IPS-18a (cell line): ENCODE results near the gene SGTB.
"Not testable (repeated sequence)": the region's sequence is repeated elsewhere in the genome, so short reads cannot be mapped to it uniquely, and the experiment has no call there.

ENCODE experiments used
- H3K27ac ChIP-seq: one replicate; pipeline ENCODE4 v1.5.1; 2013; ENCODE audit warnings: low read length
- H3K27me3 ChIP-seq: one replicate; pipeline ENCODE4 v1.6.1; 2013; ENCODE audit warnings: mild to moderate bottlenecking, low read length; ENCODE audit not compliant: control insufficient read depth, insufficient read depth
- H3K36me3 ChIP-seq: one replicate; pipeline ENCODE4 v1.6.1; 2013; ENCODE audit warnings: low read depth, low read length; ENCODE audit not compliant: control insufficient read depth
- H3K4me1 ChIP-seq: one replicate; pipeline ENCODE4 v1.6.1; 2013; ENCODE audit warnings: low read depth, low read length; ENCODE audit not compliant: control insufficient read depth
- H3K4me3 ChIP-seq: one replicate; pipeline ENCODE4 v1.5.1; 2013; ENCODE audit warnings: low read length
- H3K9ac ChIP-seq: one replicate; pipeline ENCODE4 v1.6.1; 2013; ENCODE audit warnings: mild to moderate bottlenecking, low read length, moderate library complexity
- H3K9me3 ChIP-seq: one replicate; pipeline ENCODE4 v1.6.1; 2013; ENCODE audit warnings: low read depth, low read length; ENCODE audit not compliant: control insufficient read depth

The SGTB gene

DNA sequence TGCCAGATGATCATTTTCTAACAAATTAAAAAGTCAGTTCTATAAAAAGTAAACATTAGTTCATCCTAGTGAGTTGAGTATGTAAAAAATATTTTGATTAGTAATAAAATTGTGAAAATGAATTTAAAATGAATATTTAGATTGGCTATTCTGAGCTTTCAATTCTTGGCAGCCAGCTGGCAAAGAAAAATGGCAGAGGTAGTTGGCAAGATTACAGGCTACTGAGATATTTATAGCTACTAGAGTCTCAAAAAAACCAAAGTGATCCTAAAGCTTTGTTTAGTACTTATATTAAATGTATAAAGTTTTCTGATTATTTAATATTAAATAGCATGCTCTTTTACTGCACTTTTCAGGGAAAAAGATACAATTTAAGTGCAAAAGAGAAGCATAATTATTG lies 25.0 kb downstream of the SGTB start:
- Histone ChIP-seq H3K9ac (no peak overlapping the region), H3K4me3 (no peak overlapping the region), H3K27me3 (no peaks in the 10 kb centered on the region), H3K27ac (no peak overlapping the region), H3K9me3 (no peaks in the 10 kb centered on the region), H3K36me3 (no peaks in the 10 kb centered on the region), H3K4me1 (no peaks in the 10 kb centered on the region)

DNA sequence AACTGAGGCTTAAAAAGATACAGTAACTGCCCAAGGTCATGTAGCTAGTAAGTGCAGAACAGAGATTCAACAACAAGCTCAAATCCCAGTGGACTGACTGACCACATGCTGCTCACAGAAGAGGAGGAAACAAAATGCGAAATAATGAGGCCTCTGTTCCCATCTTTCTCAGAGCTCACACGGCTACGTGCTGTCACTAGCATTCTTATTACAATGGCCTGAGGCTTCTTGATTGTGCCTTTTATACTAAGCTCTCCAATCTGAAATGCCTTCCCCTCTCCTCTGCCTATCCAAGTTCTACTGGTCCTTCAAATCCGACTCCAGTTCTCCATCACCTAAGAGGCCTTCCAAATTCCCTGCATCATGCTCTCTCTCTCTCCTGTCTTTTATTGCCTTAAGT lies 26.0 kb downstream of the SGTB start:
- Histone ChIP-seq H3K4me3 (no peak overlapping the region), H3K4me1 (no peaks in the 10 kb centered on the region), H3K27ac (no peak overlapping the region), H3K36me3 (no peaks in the 10 kb centered on the region), H3K27me3 (no peaks in the 10 kb centered on the region), H3K9ac (no peak overlapping the region), H3K9me3 (no peaks in the 10 kb centered on the region)

DNA sequence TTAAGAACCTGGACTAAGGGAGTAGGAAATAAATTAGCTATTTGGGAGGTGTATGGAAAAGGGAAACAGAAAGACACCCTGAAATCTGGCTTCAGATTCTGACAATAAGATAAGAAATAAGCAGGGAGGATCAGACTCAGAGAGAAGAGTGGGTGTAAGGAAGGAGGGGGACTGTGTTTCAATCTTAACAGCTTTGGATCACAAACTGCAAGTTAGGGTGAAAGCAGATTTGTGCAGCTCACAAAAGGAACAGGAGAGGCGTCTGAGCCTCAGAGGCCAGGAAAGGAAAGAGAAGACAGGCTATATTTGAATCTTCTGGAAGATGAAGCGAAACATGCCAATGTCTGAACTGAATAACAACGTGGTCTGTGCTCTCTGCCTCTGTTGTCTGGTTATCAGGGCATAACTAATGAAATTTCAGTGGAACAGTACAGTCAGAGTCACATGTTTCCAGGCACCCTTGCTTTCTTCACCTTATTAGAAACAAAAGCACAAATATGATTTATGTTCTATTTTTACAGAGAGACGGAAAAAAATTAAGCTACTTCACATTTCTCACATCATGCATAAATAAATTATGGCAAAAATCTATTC lies 26.6 kb downstream of the SGTB start:
- H3K4me3 ChIP-seq = no peak overlapping the region
- no peak overlapping the region for H3K27ac ChIP-seq
- no peaks in the 10 kb centered on the region for H3K9me3 ChIP-seq
- H3K27me3 ChIP-seq = no peaks in the 10 kb centered on the region
- no peaks in the 10 kb centered on the region for H3K4me1 ChIP-seq
- no peaks in the 10 kb centered on the region for H3K36me3 ChIP-seq
- no peak overlapping the region for H3K9ac ChIP-seq

DNA sequence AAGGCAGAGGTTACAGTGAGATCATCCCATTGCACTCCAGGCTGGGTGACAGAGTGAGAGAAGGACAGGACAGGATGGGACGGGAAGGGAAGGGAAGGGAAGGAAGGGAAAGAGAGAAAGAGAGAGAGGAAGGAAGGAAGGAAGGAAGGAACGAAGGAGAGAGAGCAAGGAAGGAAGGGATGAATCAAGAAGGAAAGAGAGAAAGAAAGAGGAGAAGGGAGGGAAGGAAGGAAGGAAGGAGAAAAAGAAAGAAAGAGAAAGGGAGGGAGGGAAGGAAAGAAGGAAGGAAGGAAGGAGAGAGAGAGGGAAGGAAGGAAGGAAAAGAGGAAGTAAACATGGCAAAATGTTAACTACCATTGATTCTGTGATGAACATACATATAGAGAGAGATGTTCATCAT lies 28.8 kb downstream of the SGTB start:
- Histone ChIP-seq H3K27me3 (no peaks in the 10 kb centered on the region), H3K36me3 (no peaks in the 10 kb centered on the region), H3K4me1 (no peaks in the 10 kb centered on the region), H3K27ac (no peak overlapping the region), H3K4me3 (no peak overlapping the region), H3K9me3 (no peaks in the 10 kb centered on the region), H3K9ac (no peak overlapping the region)

DNA sequence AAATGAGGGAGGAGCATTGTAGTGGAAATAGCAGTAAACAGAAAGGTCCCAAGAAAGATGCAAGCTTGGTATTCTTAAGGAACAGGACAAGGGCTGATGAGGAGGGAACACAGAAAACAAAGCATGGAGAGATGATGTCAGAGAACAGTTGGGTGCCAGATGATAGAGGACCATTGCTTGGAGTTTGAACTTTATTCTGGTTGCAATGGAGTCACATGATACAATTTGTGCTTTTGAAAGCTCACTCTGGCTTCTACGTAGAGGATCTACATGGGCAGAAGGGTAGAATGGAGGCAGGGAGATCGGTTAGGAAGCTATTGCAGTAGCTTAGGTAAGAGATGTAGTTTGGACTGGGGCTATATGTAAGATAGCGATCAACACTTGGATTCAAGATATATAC lies 39.8 kb downstream of the SGTB start:
- Histone ChIP-seq H3K36me3 (peaks cover 24% of the 10 kb centered on the region), H3K4me1 (no peaks in the 10 kb centered on the region), H3K9me3 (no peaks in the 10 kb centered on the region), H3K27me3 (no peaks in the 10 kb centered on the region), H3K9ac (no peak overlapping the region), H3K27ac (no peak overlapping the region), H3K4me3 (no peak overlapping the region)

DNA sequence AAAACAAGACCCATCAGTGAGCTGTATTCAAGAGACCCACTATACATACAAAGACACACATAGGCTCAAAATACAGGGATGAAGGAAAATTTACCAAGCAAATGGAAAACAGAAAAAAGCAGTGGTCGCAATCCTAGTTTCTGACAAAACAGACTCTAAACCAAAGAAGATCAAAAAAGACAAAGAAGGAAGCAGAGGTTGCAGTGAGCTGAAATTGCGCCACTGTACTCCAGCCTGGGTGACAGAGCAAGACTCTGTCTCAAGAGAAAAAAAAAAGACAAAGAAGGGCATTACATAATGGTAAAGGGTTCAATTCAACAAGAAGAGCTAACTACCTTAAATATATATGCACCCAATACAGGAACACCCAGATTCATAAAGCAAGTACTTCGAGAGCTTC lies 45.9 kb downstream of the SGTB start:
- not testable (repeated sequence) for H3K4me3 ChIP-seq, H3K9ac ChIP-seq, H3K27ac ChIP-seq, H3K4me1 ChIP-seq, H3K9me3 ChIP-seq, H3K27me3 ChIP-seq
- H3K36me3 ChIP-seq = peaks cover 30% of the 10 kb centered on the region

DNA sequence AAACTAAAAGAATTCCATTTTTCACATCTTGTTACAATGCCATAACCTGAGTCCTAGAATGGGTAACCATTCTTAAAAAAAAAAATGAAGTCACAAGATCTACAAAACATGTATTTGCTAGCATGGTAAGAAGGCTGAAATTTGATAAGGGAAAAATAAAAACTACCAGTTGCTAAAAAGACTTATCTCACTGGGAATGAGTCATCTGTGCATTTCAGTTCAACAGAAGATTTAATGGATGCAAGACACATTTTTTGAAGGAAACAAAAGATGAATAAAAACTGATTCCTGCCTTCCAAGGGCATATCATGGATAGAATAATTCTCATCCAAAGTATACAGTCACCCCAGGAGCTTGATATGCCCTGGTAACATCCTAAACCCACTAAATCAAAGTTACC lies 47.2 kb downstream of the SGTB start:
- Histone ChIP-seq H3K4me1 (no peaks in the 10 kb centered on the region), H3K27ac (no peak overlapping the region), H3K27me3 (no peaks in the 10 kb centered on the region), H3K9me3 (no peaks in the 10 kb centered on the region), H3K36me3 (peaks cover 33% of the 10 kb centered on the region), H3K9ac (no peak overlapping the region), H3K4me3 (no peak overlapping the region)

DNA sequence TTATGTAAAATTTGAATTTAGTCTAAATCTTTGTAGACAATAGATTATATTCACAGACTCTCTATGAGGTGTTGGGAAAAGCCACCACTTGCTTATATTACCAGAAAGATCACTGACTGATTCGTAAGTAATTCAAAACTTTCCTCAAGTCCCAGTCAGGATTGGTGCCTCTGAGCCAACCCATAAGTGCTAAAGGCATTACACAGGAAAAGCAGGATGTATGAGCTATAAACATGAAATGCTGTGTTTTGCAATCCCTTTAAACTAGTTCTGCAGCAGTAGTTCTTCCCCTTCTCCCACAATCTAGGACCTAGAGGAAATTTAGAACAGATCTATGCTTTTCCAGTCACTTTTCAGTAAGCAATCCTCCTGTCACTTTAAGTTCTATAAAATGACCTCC lies 49.1 kb downstream of the SGTB start:
- Histone ChIP-seq H3K4me1 (no peaks in the 10 kb centered on the region), H3K27me3 (no peaks in the 10 kb centered on the region), H3K9me3 (no peaks in the 10 kb centered on the region), H3K27ac (no peak overlapping the region), H3K9ac (no peak overlapping the region), H3K4me3 (no peak overlapping the region), H3K36me3 (peaks cover 32% of the 10 kb centered on the region)

DNA sequence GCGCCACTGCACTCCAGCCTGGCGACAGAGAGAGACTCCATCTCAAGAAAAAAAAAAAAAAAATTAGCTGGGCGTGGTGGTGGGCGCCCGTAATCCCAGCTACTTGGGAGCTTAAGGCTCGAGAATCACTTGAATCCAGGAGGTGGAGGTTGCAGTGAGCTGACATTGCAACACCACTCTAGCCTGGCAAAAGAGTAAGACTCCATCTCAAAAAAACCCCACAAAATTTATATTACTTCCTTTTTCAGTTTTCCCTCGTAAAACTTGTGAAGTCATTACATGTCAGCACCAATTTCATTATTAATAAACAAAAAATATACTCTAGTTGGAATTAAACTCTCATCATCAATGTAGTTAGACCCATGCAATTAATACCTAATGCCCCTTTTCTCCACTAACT lies 53.2 kb downstream of the SGTB start:
- Histone ChIP-seq H3K9me3 (no peaks in the 10 kb centered on the region), H3K4me1 (no peaks in the 10 kb centered on the region), H3K27me3 (no peaks in the 10 kb centered on the region), H3K27ac (no peak overlapping the region), H3K4me3 (no peak overlapping the region), H3K9ac (no peak overlapping the region), H3K36me3 (peaks cover 34% of the 10 kb centered on the region)

DNA sequence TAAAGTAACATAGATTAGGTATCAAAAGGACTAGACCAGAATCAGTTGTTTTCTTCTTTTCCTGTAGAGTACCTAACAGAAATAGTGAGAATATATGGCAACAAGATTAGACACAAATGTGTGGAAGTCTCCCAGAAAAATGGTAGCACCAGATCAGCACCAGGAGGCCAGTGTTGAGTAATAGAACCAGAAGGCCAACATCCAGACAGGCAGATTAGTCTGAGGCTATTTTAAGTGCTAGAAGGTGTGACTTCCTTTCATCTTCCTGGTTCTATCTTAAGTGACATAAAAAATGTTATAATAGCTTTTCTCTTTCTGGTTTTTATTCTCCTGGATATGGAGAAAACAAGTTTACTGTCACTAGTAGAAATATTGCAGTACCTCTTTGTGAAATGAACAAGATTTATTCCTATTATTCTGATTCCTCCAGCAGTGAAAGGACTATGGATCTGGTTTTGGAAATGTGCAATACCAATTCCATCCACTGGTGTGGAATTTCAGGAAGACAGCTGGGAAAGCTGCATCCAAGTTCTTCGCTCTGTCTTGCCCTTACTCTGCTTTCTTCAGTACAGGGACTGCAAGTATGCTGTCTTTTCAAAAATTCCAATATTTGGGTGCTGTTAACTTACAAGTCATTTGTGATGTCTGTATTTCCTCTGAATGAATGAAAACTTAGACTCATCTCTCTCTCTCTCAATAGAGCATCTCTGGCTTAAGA lies 57.9 kb downstream of the SGTB start:
- no peaks in the 10 kb centered on the region for H3K9me3 ChIP-seq
- H3K9ac ChIP-seq = no peak overlapping the region
- no peaks in the 10 kb centered on the region for H3K27me3 ChIP-seq
- H3K4me3 ChIP-seq = no peak overlapping the region
- H3K4me1 ChIP-seq = no peaks in the 10 kb centered on the region
- peaks cover 14% of the 10 kb centered on the region for H3K36me3 ChIP-seq
- no peak overlapping the region for H3K27ac ChIP-seq

DNA sequence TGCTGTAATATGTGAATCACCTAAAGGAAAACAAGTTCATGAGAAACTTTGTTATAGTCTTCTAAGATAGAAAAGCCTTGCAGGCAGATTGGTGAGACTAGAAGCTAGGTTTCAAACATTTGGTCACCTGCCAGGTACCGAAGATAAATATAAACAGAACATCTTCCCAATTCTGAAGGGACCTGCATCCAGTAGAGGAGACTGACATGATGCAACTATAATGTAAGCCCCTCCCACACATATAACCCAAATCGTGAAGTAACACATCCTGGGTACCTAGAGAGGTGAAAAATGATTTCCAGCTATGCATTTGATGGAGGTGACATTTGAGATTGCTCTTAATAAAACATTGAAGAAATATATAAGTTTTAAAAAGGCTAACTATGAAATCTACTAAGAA lies 67.2 kb downstream of the SGTB start:
- no peak overlapping the region for H3K27ac ChIP-seq
- H3K36me3 ChIP-seq = no peaks in the 10 kb centered on the region
- H3K4me3 ChIP-seq = no peak overlapping the region
- no peaks in the 10 kb centered on the region for H3K4me1 ChIP-seq
- no peak overlapping the region for H3K9ac ChIP-seq
- no peaks in the 10 kb centered on the region for H3K9me3 ChIP-seq
- no peaks in the 10 kb centered on the region for H3K27me3 ChIP-seq

DNA sequence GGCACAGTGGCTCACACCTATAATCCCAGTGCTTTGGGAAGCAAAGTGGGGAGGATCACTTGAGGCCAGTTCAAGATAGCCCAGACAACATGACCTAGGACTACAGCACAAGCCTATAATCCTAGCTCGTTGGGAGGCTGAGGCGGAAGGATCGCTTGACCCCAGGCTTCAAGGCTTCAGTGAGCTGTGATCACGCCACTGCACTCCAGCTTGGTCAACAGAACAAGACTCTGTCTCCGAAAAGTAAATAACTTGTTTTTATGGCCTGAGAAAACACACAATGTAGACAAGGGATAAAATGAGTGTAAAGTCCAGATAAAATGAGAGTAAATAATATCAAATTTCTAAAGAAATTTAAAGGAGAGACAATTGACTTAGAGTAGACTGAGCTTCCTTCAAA lies 70.8 kb downstream of the SGTB start:
- Histone ChIP-seq H3K4me1 (peaks cover 8% of the 10 kb centered on the region), H3K27ac (no peak overlapping the region), H3K27me3 (no peaks in the 10 kb centered on the region), H3K9ac (no peak overlapping the region), H3K4me3 (no peak overlapping the region), H3K36me3 (no peaks in the 10 kb centered on the region), H3K9me3 (no peaks in the 10 kb centered on the region)
